GM18505 (cell line): ENCODE data around the gene MYLK.
"Not testable (repeated sequence)": the region's sequence is repeated elsewhere in the genome, so short reads cannot be mapped to it uniquely, and the experiment has no call there.

Source experiments
- ATAC-seq: cut with Tn5 transposase; IDR thresholded peaks from one replicate; pipeline ENCODE4 v1.9.1; 2021; ENCODE audit not compliant: unreplicated experiment
- POLR2A ChIP-seq: IDR thresholded peaks from 4 replicates; pipeline ENCODE4 v1.6.1; 2011; ENCODE audit warnings: borderline replicate concordance; ENCODE audit not compliant: insufficient read depth, insufficient read length; ENCODE audit errors: extremely low read depth

The MYLK gene

DNA sequence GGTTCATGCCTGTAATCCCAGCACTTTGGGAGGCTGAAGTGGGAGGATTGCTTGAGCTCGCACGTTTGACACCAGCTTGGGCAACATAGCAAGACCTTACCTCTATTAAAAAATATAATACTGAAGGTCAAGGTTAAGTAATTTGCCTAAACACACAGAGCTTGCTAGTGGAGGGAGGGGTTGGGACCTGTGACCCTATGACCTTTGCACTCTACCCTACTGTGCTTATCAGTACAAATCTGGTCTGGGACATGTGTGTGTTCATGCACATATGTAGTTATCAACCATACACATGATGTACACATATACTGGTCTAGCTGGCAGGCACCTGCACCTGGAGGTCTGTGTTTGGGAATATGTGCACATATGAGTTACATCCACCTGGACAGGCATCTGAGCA, 181.4 kb downstream of the MYLK start:
- ATAC-seq: no peak

DNA sequence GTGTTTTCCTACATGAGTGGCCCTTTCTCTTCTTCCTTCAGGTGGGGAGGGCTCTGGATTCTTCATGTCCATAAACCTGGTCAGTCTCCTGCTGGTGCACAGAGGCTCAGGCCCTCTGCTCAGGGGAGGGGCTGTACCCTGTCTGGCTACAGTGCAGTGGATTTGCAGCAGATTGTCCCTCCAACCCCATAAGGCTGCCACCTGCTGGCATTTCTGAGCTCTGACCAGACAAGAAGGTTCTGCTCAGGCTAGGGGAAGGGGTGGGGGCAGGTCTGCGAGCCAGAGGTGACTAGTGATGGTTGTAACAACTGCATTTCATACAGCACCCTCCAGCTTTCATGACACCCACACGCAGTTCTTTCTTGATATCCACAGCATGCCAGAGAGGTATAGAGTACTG, 182.1 kb downstream of the MYLK start:
- not testable (repeated sequence) for ATAC-seq

More for the DNA sequence above, 181.4 kb downstream of the MYLK start:
- TF ChIP-seq POLR2A: no peak

DNA sequence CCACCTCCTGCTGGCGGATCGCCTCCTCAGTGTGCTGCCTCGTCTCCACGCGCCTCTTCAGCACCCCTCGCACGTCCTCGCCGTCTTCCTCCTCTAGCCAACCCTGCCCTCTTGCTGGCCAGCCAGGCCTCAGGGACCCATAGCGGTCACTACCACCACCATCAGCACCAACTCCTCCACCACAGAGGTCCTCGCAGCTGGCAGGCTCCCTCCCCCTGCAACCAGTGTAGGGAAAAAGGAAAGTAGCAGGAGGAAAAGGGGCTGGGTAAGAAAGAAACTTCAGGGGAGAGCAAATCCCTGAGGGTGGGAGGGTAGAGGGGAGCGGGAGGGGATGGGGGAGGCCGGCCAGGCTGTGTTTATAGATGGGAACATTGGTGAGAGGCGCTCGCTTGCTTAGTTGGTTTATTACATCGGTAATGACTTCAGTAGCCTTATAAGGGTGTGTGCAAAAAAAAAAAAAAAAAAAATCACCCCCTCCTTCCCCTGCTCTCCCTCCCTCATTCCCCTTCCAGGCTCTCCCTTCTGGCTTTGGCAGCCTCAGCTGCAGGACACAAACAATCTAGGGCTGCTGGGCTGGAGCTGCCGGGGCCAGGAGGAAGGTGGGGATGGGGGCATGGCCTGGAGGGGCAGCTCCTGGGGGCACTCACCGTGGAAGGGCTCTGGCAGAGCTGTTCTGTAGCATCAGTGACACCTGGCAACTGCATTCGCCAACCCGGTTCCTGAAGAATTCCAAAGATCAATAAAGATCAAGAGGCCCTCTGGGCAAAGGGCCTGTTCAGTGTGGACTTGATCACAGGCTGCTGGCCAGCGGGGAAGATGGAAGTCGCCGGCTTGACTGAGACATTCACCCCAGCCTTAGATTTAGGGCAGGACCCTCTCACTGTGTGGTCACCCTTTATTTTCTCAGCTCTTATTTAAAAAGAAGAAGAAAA, 183.1 kb downstream of the MYLK start:
- no peak for TF ChIP-seq POLR2A

DNA sequence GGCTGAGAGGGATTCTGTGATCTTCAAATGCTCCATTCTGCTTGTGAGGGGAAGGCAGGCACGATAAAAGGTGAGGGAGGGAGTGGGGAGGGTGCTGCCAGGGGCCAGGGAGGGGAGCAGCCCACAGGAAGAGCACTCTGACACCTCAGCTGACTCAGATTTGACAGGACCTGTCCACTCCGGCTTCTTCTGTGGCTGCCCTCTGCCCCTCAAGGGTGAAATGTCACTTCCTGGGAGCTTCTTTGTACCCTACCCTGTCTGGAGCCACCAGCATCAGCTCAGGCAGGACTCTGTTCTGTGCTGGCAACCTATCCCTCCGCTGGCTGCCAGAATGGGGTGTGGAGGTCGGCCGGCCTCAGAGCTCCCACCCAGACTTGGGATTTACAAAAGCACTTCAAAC, 185.3 kb downstream of the MYLK start:
- no peak for ATAC-seq
- no peak for TF ChIP-seq POLR2A

More for the DNA sequence above, 183.1 kb downstream of the MYLK start:
- ATAC-seq: no peak

DNA sequence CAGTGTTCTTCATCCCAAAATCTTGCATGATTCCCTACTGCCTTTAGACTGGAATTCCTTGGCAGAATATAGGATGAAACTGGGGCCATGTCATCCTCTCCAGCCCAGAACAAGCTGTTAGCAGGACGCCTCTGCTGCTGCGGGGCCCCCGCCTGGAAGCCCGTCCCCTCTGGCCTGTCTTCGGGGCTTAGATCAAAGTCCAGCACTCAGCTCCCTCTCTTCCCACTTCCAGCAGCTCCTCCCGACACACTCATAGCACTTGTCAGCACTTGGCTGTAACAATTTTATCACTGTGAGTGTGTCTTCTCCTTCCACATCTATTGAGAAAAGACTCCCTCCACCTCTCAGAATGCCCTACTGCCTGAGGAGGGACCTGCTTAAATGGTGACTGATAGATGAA, 187.3 kb downstream of the MYLK start:
- no peak for TF ChIP-seq POLR2A
- ATAC-seq: no peak

DNA sequence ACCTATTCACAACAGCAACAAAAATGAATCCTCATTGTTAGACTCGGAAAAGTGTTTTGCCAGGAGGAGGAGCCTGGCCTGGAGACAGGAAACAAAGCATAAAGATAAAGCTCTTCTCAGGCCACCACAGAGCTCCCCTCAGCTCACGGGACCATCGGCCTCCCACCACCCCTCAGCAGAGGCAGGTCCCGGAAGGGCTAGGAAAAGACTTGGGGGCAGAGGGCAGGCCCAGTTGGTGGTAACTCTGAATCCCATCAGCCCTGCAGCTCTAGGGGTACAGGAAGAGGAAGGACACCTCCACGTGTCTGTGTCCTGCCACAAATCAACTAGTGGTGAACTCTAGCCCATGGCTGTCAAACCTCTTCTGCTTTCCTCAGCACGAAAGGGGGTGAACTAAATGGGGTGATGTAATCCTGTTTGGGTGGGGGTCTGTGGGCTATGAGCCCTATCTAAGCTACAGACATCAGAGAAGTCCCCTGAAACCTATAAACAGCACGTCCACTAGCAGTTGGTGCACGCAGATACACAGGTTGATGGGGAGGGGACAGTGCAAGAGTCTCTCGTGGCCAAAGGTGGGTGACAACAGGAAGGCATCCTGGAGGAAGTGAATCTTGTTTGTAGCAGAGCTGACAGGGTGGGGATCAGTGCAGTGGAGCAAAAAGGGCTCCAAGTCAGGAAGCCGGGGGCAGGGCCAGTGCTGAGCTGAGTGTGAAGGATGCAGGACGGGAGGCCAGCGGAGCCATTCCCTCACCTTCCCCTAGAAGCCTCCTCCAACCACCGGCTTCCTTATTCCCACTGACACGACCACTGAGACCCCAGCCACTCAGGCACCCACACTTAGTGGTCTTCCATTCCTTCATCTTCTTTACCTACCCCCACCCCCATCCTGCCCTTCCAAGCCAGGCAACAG, 188.1 kb downstream of the MYLK start:
- no peak for TF ChIP-seq POLR2A
- no peak for ATAC-seq

DNA sequence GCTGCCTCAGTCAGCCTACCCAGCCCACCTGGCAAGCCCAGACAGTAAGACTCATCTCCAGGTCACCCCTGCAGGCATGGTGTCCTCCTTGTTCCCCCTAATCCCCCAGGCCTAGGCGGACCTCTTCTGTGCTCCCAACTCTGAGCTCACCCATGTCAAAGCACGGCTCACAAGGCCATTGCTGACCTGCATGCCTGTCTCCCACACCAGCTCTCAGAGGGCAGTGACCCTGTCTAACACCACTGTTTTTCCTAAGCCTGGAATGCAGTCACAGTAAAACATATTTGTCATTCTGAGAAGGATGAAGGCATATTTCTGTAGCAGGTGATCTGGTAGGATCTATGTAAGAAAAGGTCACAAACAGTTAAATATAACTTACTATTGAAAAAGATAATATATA, 189.0 kb downstream of the MYLK start:
- no peak for TF ChIP-seq POLR2A
- no peak for ATAC-seq

DNA sequence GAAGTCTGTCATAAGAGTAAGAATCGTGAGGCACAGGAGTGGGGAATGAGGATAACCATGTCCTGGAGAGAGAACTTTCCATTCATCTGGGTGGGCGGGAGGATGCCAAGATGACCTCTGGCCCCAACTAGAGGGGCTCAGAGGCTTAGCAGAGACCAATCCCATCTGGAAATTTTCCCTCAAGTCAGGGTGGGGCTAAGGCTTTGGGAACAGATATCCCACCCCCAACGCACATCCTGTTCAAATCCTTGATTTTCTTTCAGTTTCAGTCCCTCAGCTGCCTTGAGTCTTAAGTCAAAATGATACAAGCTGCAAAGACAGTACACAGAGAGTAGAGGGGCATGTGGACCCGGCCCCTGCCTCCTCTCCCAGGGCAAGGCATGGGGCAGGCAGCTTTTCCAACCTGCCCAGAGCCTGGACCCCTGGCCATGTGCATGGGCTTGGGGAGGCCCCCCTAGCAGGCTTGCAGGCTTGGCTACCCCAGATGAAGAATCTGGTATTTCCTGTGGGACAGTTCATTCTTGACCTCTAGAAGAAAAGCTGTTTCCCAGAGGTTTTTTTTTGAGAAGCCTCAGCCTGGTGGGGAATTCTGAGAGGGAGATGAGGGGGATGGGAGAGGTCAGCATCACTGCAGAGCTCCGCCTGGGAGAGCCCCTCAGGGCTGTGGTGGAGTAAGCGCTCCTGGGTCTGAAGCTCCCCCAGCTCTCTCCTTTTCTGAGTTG, 189.6 kb downstream of the MYLK start:
- no peak for ATAC-seq

DNA sequence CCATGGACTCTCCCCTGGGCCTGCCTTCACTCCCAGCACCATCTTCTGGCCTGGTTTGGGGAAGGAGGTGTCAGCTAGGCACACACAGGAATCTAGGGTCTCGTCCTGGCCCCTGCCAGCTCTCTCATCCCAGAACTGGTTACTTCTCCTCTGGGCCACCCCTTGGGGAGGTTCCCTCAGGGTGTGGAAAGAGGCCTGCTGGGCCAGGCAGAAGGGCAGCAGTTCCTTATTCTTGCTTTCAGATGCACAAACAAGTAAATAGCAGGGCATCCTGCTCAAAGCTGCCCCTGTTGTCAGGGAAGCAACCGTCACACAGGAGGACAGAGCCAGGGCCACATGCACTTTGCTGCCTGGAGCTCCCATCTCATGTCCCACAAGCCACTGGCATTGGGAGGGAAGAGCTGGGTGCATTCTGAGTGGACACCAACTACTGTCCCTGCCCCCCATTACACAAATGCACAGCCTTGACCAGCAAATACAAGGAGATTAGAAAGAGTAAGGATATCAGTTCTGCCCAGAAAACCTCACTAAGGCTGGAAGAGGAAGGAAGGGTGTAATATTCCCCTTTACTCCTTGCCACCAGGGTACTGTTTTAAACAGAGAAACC, 190.4 kb downstream of the MYLK start:
- TF ChIP-seq POLR2A: no peak
- no peak for ATAC-seq

More for the DNA sequence above, 189.6 kb downstream of the MYLK start:
- no peak for TF ChIP-seq POLR2A

DNA sequence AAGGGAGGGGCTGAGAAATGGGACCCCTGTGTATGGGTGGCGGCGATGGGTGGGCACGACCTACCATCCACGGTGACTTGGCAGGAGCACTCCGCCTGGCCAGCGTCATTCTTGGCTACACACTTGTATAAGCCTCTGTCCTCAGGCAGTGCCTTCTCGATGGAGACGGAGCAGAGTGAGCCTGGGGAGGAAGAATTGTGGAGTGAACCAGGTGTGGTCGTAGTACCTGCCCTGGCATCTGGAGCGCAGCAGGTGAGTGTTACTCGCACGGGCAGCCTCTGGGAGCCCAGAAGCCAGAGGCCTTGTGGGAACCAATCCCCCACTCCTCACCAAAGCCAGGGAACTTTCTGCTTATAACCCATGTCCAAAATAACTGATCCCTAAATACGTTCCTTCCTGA, 191.5 kb downstream of the MYLK start:
- ATAC-seq: no peak
- TF ChIP-seq POLR2A: no peak

DNA sequence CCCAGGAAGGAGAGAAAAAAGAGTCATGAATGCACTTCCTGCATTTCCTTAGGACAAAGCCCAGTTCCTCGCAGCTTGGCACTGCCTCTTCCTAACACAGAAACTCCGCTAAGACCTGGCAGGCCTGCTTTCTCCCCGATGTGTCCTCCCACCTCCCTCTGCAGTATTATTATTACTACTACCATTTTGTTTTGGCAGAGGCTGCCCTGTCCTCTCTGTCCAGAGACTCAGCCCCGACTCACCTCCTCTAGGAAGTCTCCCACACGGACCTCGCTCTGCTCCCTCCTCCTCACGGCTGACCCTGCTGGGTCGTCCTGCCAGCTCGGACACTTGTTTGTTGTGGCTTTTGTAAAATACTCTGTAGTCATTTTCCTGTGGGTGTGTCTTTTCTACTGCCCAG, 192.1 kb downstream of the MYLK start:
- no peak for TF ChIP-seq POLR2A
- no peak for ATAC-seq

DNA sequence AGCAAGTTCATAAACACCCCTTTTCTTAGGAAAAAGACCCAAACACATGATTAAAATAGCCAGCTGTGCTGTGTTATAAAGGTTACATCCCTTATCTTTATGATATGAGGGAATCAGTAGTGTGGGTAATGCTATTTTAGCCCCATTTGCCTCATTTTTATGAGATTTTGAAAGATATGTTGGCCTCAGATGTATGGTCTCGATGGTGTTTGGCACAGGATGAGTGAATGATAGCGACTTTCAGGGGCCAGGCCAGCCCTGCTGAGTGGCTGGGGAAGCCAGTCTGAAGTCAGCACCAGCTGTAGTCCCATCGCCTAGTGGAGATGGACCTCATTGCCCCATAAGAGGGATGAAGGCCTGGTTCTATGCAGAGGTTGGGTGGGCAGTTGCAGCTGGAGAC, 194.3 kb downstream of the MYLK start:
- no peak for ATAC-seq
- TF ChIP-seq POLR2A: no peak
